B cell (primary cell): Measurements from ENCODE around the gene NRXN2. TPM values are rescaled to one million over a fixed set of nuclear protein-coding genes. Genes with fewer than 3 reads are reported as not detected.

Experiments
- ATAC-seq: fragments of 200-7000 bp; cut with Tn5 transposase; one replicate; pipeline ENCODE4 v1.10.0; 2021; ENCODE audit warnings: low read depth, mild to moderate bottlenecking, moderate number of reproducible peaks, moderate library complexity
- CTCF ChIA-PET: fragments of 350-600 bp; sonication (Branson Sonifier 250); formaldehyde crosslinking; loops from one replicate; lab custom pipeline; 2021; ENCODE audit warnings: antibody characterized with exemption, inconsistent platforms; lab: Charles Lee
- POLR2A ChIA-PET: fragments of 350-600 bp; sonication (Branson Sonifier 250); formaldehyde crosslinking; loops from one replicate; lab custom pipeline; 2021; ENCODE audit warnings: antibody characterized with exemption; lab: Charles Lee
- DNase-seq: peaks from one replicate; pipeline ENCODE4 v3.0.0; 2013
- H2AFZ ChIP-seq: 2 replicates; pipeline ENCODE4 v1.6.1; 2012; ENCODE audit warnings: mild to moderate bottlenecking, low read depth, low read length; ENCODE audit not compliant: insufficient read depth, poor library complexity, severe bottlenecking
- H3K27ac ChIP-seq, 2 donors: 1 replicate in 1 of 2; 2 replicates in 1 of 2; pipeline ENCODE4 v1.5.1; 2012 to 2013; ENCODE audit warnings: low read length in 2 of 2, mild to moderate bottlenecking in 2 of 2, moderate library complexity in 1 of 2
- H3K27me3 ChIP-seq, 4 experiments: fragments of 200-600 bp in 1 of 4; sonication (generic) in 1 of 4; replicated peaks in 1 of 4; 1 replicate in 2 of 4; 2 replicates in 2 of 4; pipeline versions ENCODE4 v1.6.1 to v1.7.0; 2013 to 2016; ENCODE audit warnings: low read length in 3 of 4, mild to moderate bottlenecking in 2 of 4, mixed read lengths in 1 of 4, moderate library complexity in 1 of 4; ENCODE audit not compliant: insufficient read depth in 4 of 4, control insufficient read depth in 3 of 4; ENCODE audit errors: control extremely low read depth in 1 of 4
- H3K36me3 ChIP-seq, 2 experiments: replicated peaks in 1 of 2; 1 replicate in 1 of 2; 2 replicates in 1 of 2; pipeline versions ENCODE4 v1.6.1 to v1.7.1; 2013; ENCODE audit warnings: low read length in 1 of 2; ENCODE audit not compliant: insufficient read depth in 2 of 2, control insufficient read depth in 1 of 2; ENCODE audit errors: control extremely low read depth in 1 of 2, extremely low read depth in 1 of 2
- H3K4me1 ChIP-seq, 2 donors: fragments of 200-600 bp in 1 of 2; sonication (generic) in 1 of 2; 1 replicate in 1 of 2; 2 replicates in 1 of 2; pipeline versions ENCODE4 v1.5.1 to v1.6.1; 2013 to 2017; ENCODE audit warnings: low read length in 2 of 2; ENCODE audit not compliant: control insufficient read depth in 2 of 2, insufficient read depth in 2 of 2
- H3K4me2 ChIP-seq: replicated peaks from 2 replicates; pipeline ENCODE3; 2012; ENCODE audit warnings: mild to moderate bottlenecking, low read depth, low read length; ENCODE audit not compliant: poor library complexity, severe bottlenecking
- H3K4me3 ChIP-seq, 5 experiments: fragments of 200-600 bp in 1 of 5; sonication (generic) in 1 of 5; 1 replicate in 3 of 5; 2 replicates in 2 of 5; pipeline versions ENCODE4 v1.5.1 to v1.7.0; 2011 to 2016; ENCODE audit warnings: low read length in 4 of 5, mild to moderate bottlenecking in 4 of 5, low read depth in 2 of 5, control low read depth in 1 of 5, moderate library complexity in 1 of 5; ENCODE audit not compliant: insufficient read depth in 1 of 5; ENCODE audit errors: control extremely low read depth in 1 of 5, extremely low read depth in 1 of 5
- H3K79me2 ChIP-seq: fragments of 200-600 bp; sonication (generic); one replicate; pipeline ENCODE4 v1.6.0; 2016; ENCODE audit warnings: low read length; ENCODE audit not compliant: control insufficient read depth, insufficient read depth
- H3K9ac ChIP-seq: fragments of 200-600 bp; sonication (generic); 2 replicates; pipeline ENCODE4 v1.6.1; 2017; ENCODE audit warnings: mild to moderate bottlenecking, low read length, moderate library complexity
- H3K9me3 ChIP-seq, 3 donors: one replicate each; pipeline versions ENCODE4 v1.6.1 to v1.7.1; 2013; ENCODE audit warnings: low read length in 2 of 3; ENCODE audit not compliant: control insufficient read depth in 2 of 3, insufficient read depth in 1 of 3; ENCODE audit errors: control extremely low read depth in 1 of 3
- H4K20me1 ChIP-seq: 2 replicates; pipeline ENCODE4 v1.6.0; 2012; ENCODE audit warnings: mild to moderate bottlenecking, low read length; ENCODE audit not compliant: insufficient read depth, control insufficient read depth, poor library complexity, severe bottlenecking
- H3K27ac Mint-ChIP-seq: one replicate; pipeline ENCODE4 v1.8.0; 2021; ENCODE audit warnings: mixed read lengths
- H3K27me3 Mint-ChIP-seq: one replicate; pipeline ENCODE4 v1.8.0; 2021; ENCODE audit warnings: mixed read lengths
- H3K4me1 Mint-ChIP-seq: one replicate; pipeline ENCODE4 v1.8.0; 2021; ENCODE audit warnings: mixed read lengths
- H3K4me3 Mint-ChIP-seq: one replicate; pipeline ENCODE4 v1.8.0; 2021; ENCODE audit warnings: mixed read lengths
- H3K9me3 Mint-ChIP-seq: one replicate; pipeline ENCODE4 v1.8.0; 2022; ENCODE audit warnings: mixed read lengths; ENCODE audit not compliant: insufficient read depth
- CTCF ChIP-seq: fragments of 200-600 bp; IDR thresholded peaks from one replicate; pipeline ENCODE4 v1.8.0; 2022; ENCODE audit warnings: antibody characterized with exemption, mild to moderate bottlenecking
- EZH2 ChIP-seq: IDR thresholded peaks from 2 replicates; pipeline ENCODE4 v1.6.1; 2012; ENCODE audit warnings: borderline replicate concordance, low read depth, mild to moderate bottlenecking, moderate library complexity, low read length; ENCODE audit not compliant: insufficient read depth, poor library complexity, severe bottlenecking
- WGBS: methylation state at CpG from one replicate; pipeline ENCODE4 v1.1.5; 2013; ENCODE audit warnings: missing lambda C conversion rate; ENCODE audit not compliant: insufficient coverage; 5-methylcytosine and 5-hydroxymethylcytosine counted together
- intact Hi-C: fragments of 100-400 bp; cut with micrococcal nuclease; formaldehyde crosslinking; loops from one replicate; pipeline ENCODE4 v1.10.0; 2022
- polyA plus RNA-seq: library from polyadenylated mRNA; depleted of rRNA; stranded (reverse); fragments of >200 nt; gene quantifications from 2 replicates; pipeline ENCODE4 v1.2.3, GENCODE V29; 2012
- total RNA-seq, 2 donors: library from RNA; stranded (reverse); fragments of 120-200 nt in 1 of 2; gene quantifications; 1 replicate in 1 of 2; 2 replicates in 1 of 2; pipeline versions ENCODE4 v1.2.3 to v1.2.4, GENCODE V29; 2013 to 2022

The NRXN2 gene
- total and polyA plus RNA-seq, 2 donors (not counting 1 experiment from before 2014, with no cell fraction given) = 0.01 to 0.52 TPM

DNA sequence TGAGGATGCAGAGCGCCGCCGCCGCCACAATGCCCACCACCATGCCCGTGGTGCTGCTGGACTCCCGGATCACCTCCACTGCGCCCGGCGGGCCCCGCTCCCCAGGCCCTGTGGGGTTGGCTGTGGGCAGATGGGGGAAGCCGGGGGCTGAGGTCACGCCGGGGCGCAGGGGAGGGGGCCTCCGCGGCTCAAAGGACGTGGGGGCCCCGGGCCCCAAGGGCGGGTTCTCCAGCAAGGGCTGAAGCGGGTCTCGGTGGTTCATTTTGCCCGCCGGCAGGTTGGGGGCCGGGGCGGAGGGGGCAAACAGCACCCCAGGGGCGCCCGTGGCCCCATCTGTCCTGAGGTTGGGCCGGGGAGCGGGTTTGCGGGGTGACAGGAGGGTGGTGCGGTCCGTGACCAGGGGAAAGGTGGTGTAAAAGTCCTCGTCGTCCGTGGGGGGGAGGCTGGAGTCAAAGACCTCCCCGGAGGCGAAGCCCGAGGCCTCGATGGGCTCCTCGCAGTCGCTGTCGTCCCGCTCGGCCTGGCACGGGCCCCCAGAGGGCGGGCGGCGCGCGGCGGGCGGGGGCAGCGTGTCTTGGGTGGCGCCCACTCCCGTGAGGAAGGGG, 115.5 kb downstream of the NRXN2 start:
- DNase-seq = no peak
- H3K79me2 ChIP-seq = no peaks in the 10 kb centered on the region
- H3K36me3 ChIP-seq = no peaks in the 10 kb centered on the region
- 96% methylated on average over 51 of the region's 55 CpGs for WGBS
- no peak overlapping the region for H3K9ac ChIP-seq
- Mint-ChIP-seq H3K27me3 (peaks cover 4% of the 10 kb centered on the region), H3K9me3 (no peaks in the 10 kb centered on the region), H3K4me1 (peaks cover 3% of the 10 kb centered on the region), H3K4me3 (no peak overlapping the region), H3K27ac (no peak overlapping the region)
- H4K20me1 ChIP-seq = no peaks in the 10 kb centered on the region
- intact Hi-C loops = no loop called here
- no peak for ATAC-seq
- H3K4me3 ChIP-seq = no peak overlapping the region
- CTCF ChIA-PET = no interaction called here
- POLR2A ChIA-PET = no interaction called here
- no peak overlapping the region for H2AFZ ChIP-seq
- no peak overlapping the region for H3K27ac ChIP-seq
- no peak overlapping the region for H3K4me2 ChIP-seq
- H3K27me3 ChIP-seq = peaks cover 0 to 3% (median 0%) of the 10 kb centered on the region in 4 experiments
- TF ChIP-seq CTCF = no peak
- TF ChIP-seq EZH2 = no peak
- peaks cover 0 to 3% of the 10 kb centered on the region in 2 donors for H3K4me1 ChIP-seq
- H3K9me3 ChIP-seq = peaks cover 0 to 3% (median 0%) of the 10 kb centered on the region in 3 donors

DNA sequence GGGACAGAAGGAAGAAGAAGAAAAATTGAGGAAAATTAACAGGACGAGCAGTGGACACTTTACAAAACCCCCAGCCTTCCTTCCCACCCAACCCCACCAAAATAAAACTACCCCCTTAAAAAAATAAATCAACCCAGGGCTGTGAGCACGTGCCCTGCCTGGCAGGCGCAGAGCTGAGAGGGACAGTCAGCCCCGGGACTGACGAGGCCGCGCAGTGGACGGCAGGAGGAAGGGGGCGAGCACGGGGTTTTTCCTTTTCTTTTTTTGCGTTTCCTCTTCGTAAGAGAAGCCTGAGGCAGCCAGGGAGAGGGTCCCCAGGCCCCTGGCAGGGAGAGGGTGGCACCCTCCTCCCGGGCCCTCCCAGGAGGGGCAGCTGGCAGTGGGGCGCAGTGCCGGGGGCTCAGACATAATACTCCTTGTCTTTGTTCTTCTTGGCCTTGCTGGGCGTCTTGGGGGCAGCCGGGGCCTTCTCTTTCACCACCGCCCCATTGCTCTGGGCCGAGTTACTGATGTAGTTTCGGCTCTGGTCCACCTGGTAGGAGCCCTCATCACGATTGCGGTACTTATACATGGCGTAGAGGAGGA, 116.1 kb downstream of the NRXN2 start:
- Histone ChIP-seq H3K4me2 (no peak overlapping the region), H2AFZ (no peak overlapping the region), H3K79me2 (no peaks in the 10 kb centered on the region), H3K36me3 (no peaks in the 10 kb centered on the region), H3K4me1 (peaks cover 0 to 3% of the 10 kb centered on the region in 2 donors), H4K20me1 (no peaks in the 10 kb centered on the region), H3K27me3 (peaks cover 0 to 6% (median 0%) of the 10 kb centered on the region in 4 experiments), H3K27ac (no peak overlapping the region), H3K4me3 (no peak overlapping the region), H3K9ac (no peak overlapping the region), H3K9me3 (peaks cover 0 to 3% (median 0%) of the 10 kb centered on the region in 3 donors)
- ChIA-PET CTCF (no interaction called here), POLR2A (no interaction called here)
- Mint-ChIP-seq H3K27me3 (peaks cover 4% of the 10 kb centered on the region), H3K9me3 (no peaks in the 10 kb centered on the region), H3K4me3 (no peak overlapping the region), H3K27ac (no peak overlapping the region), H3K4me1 (peaks cover 3% of the 10 kb centered on the region)
- DNase-seq = no peak
- no peak for ATAC-seq
- 85% methylated on average over 20 of the region's 23 CpGs for WGBS
- intact Hi-C loops = no loop called here
- TF ChIP-seq CTCF (no peak), EZH2 (no peak)
